Endothelial cell (in vitro differentiated cells): ENCODE measurements around the gene TMEM106C. TPM values are rescaled to one million over a fixed set of nuclear protein-coding genes. Genes with fewer than 3 reads are reported as not detected.

ENCODE experiments used
- DNase-seq: peaks from one replicate; pipeline ENCODE4 v3.0.0; 2021; ENCODE audit warnings: low spot score
- H3K27ac Mint-ChIP-seq: one replicate; pipeline ENCODE4 v1.8.0; 2021; ENCODE audit warnings: mixed read lengths, inconsistent platforms; ENCODE audit not compliant: unreplicated experiment
- H3K27me3 Mint-ChIP-seq: one replicate; pipeline ENCODE4 v1.8.0; 2021; ENCODE audit warnings: mild to moderate bottlenecking, moderate library complexity, mixed read lengths, inconsistent platforms; ENCODE audit not compliant: unreplicated experiment
- H3K36me3 Mint-ChIP-seq: one replicate; pipeline ENCODE4 v1.8.0; 2021; ENCODE audit warnings: mild to moderate bottlenecking, low read depth, mixed read lengths, inconsistent platforms; ENCODE audit not compliant: unreplicated experiment
- H3K4me1 Mint-ChIP-seq: one replicate; pipeline ENCODE4 v1.8.0; 2021; ENCODE audit warnings: mild to moderate bottlenecking, mixed read lengths, inconsistent platforms; ENCODE audit not compliant: unreplicated experiment
- H3K4me3 Mint-ChIP-seq: one replicate; pipeline ENCODE4 v1.8.0; 2021; ENCODE audit warnings: mild to moderate bottlenecking, mixed read lengths, inconsistent platforms; ENCODE audit not compliant: unreplicated experiment
- H3K9me3 Mint-ChIP-seq: one replicate; pipeline ENCODE4 v1.8.0; 2021; ENCODE audit warnings: mixed read lengths, inconsistent platforms; ENCODE audit not compliant: unreplicated experiment
- total RNA-seq: library from RNA; stranded (reverse); fragmentation: NEBNext Ultra II Directional; extraction: Animal tissue kit (Norgen Biotek cat#: 25700); gene quantifications from one replicate; pipeline ENCODE4 v1.2.1, GENCODE V29; 2021; ENCODE audit not compliant: unreplicated experiment
- TF ChIP-seq, protein P1 (sequence below): fragments of 200-600 bp; sonication (generic); IDR thresholded peaks from one replicate; pipeline ENCODE4 v1.5.0; 2021; ENCODE audit warnings: antibody characterized with exemption; ENCODE audit not compliant: unreplicated experiment

The TMEM106C gene
- total RNA-seq, 1 donor from 2014 or later = 41.0 TPM

DNA sequence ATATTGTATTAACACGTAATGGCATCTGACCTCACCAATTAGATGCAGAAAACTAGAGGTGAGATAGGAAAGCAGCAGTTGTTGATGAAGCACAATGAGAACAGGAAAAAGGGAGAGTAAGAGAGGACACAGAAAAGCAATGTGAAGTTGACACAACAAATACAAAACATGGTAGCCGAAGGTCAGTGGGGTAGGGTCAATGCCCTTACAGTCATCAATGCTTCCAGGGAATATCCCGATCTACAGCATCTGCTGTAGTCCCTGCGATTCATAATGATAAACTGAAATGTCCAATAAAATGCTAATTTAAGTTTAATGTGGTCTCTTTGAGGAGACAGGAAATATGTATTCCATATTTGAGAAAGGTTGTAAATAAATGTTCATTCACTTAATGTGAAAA, 43.8 kb downstream of the TMEM106C start:
- Mint-ChIP-seq H3K4me3 (no peak overlapping the region), H3K4me1 (peaks cover 15% of the 10 kb centered on the region), H3K36me3 (no peaks in the 10 kb centered on the region), H3K9me3 (no peaks in the 10 kb centered on the region), H3K27ac (no peak overlapping the region), H3K27me3 (peaks cover 39% of the 10 kb centered on the region)
- no peak for DNase-seq
- TF ChIP-seq, protein P1, sequence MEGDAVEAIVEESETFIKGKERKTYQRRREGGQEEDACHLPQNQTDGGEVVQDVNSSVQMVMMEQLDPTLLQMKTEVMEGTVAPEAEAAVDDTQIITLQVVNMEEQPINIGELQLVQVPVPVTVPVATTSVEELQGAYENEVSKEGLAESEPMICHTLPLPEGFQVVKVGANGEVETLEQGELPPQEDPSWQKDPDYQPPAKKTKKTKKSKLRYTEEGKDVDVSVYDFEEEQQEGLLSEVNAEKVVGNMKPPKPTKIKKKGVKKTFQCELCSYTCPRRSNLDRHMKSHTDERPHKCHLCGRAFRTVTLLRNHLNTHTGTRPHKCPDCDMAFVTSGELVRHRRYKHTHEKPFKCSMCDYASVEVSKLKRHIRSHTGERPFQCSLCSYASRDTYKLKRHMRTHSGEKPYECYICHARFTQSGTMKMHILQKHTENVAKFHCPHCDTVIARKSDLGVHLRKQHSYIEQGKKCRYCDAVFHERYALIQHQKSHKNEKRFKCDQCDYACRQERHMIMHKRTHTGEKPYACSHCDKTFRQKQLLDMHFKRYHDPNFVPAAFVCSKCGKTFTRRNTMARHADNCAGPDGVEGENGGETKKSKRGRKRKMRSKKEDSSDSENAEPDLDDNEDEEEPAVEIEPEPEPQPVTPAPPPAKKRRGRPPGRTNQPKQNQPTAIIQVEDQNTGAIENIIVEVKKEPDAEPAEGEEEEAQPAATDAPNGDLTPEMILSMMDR = no peak

DNA sequence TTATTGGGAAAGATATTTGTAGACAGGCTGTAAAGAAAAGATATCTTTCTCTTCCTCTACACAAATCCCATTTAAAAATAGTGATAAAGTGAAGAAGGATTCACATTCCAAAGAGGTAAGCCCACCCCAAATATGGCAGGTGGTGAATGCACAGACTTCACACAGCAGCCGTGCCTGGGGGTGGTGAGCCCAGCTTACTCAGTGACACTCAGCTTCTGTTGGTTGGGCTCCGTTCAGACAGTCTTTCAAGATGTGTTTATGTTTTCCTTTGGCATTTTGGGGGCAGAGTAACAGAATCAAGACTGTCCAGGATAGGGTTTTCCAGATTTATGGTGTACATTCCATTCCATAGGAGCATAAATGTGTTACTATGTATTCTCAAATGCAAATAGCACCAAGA, 45.0 kb downstream of the TMEM106C start:
- DNase-seq = no peak
- H3K27me3 Mint-ChIP-seq = peaks cover 33% of the 10 kb centered on the region
- TF ChIP-seq, protein P1 = no peak
- H3K36me3 Mint-ChIP-seq = no peaks in the 10 kb centered on the region
- H3K4me1 Mint-ChIP-seq = peaks cover 7% of the 10 kb centered on the region
- H3K9me3 Mint-ChIP-seq = no peaks in the 10 kb centered on the region
- H3K4me3 Mint-ChIP-seq = no peak overlapping the region
- no peak overlapping the region for H3K27ac Mint-ChIP-seq

DNA sequence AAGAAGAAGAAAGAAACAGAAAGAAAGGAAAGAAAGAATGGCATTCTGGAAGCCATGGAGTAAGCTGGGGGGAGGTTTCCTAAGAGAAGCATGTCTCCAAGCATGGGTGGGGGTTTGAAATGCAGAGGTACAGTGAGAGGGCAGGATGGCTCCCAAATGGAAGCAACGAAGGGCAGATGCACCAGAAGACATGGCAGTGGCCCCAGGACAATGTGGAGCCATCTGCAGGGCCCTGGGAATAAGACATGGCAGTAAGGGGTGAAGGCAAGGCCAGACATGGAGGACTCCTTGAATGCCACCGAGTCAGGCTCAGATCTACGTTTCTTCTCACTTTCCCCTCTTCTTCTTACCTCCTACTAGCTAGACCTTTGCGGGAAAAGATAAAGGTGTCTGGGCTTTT, 45.6 kb downstream of the TMEM106C start:
- DNase-seq = no peak
- TF ChIP-seq, protein P1 = no peak
- Mint-ChIP-seq H3K4me3 (no peak overlapping the region), H3K27me3 (peaks cover 27% of the 10 kb centered on the region), H3K27ac (no peak overlapping the region), H3K9me3 (no peaks in the 10 kb centered on the region), H3K4me1 (peaks cover 3% of the 10 kb centered on the region), H3K36me3 (no peaks in the 10 kb centered on the region)

DNA sequence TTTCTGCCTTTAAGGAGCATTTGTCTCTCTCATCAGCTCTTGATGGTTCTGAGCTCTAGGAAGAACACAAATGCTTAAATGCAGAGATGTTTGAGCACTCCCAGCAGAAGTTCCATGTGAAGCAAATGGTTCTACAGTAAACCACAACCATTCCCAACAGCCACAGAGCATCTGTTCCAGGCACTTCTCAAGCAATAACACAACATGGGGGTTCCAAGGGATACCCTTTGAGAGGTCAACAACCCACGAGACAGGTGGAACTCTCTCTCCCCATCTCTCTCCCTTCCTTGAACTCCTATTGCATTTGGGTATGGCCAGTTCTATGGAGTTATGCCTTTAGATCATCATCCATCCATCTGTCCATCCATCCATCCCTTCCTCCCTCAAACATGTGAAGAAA, 46.1 kb downstream of the TMEM106C start:
- no peaks in the 10 kb centered on the region for H3K9me3 Mint-ChIP-seq

DNA sequence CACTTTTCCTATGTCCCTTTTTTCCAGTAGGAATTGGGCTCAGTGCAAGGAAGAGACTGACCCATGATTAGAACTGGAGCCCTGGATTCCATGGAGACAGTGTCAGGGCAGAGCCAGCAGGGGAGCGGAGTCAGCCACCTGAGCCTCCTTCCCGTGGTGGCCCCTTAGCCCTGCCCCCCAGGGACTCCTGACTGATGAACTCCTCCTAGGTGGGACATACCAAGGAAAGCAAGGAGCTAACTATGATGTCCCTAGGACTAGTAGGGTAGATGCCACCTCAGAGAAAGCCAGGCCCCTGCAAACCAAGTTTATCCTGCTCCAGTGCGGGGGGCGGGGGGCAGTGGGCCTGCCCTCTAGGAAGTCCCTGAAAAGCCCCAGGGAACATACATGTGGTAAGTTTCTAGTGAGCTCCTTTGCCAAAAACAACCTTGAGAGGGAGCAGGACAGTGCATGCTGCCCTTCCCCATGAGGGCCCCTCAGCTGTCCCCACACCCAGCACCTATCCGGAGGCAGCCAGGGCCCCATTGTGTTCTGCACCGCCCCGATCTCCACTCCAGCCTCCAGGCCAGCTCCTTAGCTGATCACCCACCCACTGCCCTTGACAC, 47.1 kb downstream of the TMEM106C start:
- H3K27ac Mint-ChIP-seq = no peak overlapping the region
- no peak for DNase-seq

More for the DNA sequence above, 46.1 kb downstream of the TMEM106C start:
- peaks cover 25% of the 10 kb centered on the region for H3K27me3 Mint-ChIP-seq
- TF ChIP-seq, protein P1 = no peak
- DNase-seq = no peak
- peaks cover 5% of the 10 kb centered on the region for H3K4me1 Mint-ChIP-seq
- no peak overlapping the region for H3K27ac Mint-ChIP-seq
- no peaks in the 10 kb centered on the region for H3K36me3 Mint-ChIP-seq
- H3K4me3 Mint-ChIP-seq = no peak overlapping the region

More for the DNA sequence above, 47.1 kb downstream of the TMEM106C start:
- H3K36me3 Mint-ChIP-seq = no peaks in the 10 kb centered on the region
- no peaks in the 10 kb centered on the region for H3K9me3 Mint-ChIP-seq
- H3K4me1 Mint-ChIP-seq = peaks cover 3% of the 10 kb centered on the region
- no peak overlapping the region for H3K4me3 Mint-ChIP-seq
- H3K27me3 Mint-ChIP-seq = peaks cover 20% of the 10 kb centered on the region
- TF ChIP-seq, protein P1 = no peak
